ENCODE measurements around the gene QSOX1.
"Not testable (repeated sequence)": the region's sequence is repeated elsewhere in the genome, so short reads cannot be mapped to it uniquely, and the experiment has no call there.

QSOX1 gene

GRCh38 chr1:180192172-180192571 lies 37.5 kb downstream of the QSOX1 start:
- no peak for DNase-seq

- no peak for DNase-seq
Observed at GRCh38 chr1:180193141-180194047, 38.7 kb downstream of the QSOX1 start.

- DNase-seq = no peak
Observed at GRCh38 chr1:180194048-180194425, 39.4 kb downstream of the QSOX1 start.

- DNase-seq = no peak
Observed at GRCh38 chr1:180194546-180195207, 40.0 kb downstream of the QSOX1 start.

- DNase-seq = no peak
Observed at GRCh38 chr1:180195401-180195800, 40.7 kb downstream of the QSOX1 start.

- no peak for DNase-seq
Observed at GRCh38 chr1:180195916-180196315, 41.2 kb downstream of the QSOX1 start.

- no peak for DNase-seq
Observed at GRCh38 chr1:180196436-180197003, 41.9 kb downstream of the QSOX1 start.

- no peak for DNase-seq
Observed at GRCh38 chr1:180197231-180197630, 42.6 kb downstream of the QSOX1 start.

GRCh38 chr1:180198196-180198595 lies 43.5 kb downstream of the QSOX1 start:
- DNase-seq = no peak

GRCh38 chr1:180198611-180199010 lies 43.9 kb downstream of the QSOX1 start:
- DNase-seq = no peak

- no peak for DNase-seq
Observed at GRCh38 chr1:180199018-180199417, 44.3 kb downstream of the QSOX1 start.

- no peak for DNase-seq
Observed at GRCh38 chr1:180201451-180202200, 47.0 kb downstream of the QSOX1 start.

- not testable (repeated sequence) for DNase-seq
Observed at GRCh38 chr1:180202588-180202987, 47.9 kb downstream of the QSOX1 start.

GRCh38 chr1:180204231-180204630 lies 49.6 kb downstream of the QSOX1 start:
- DNase-seq = no peak

GRCh38 chr1:180206581-180206980 lies 51.9 kb downstream of the QSOX1 start:
- DNase-seq = no peak

GRCh38 chr1:180208264-180208663 lies 53.6 kb downstream of the QSOX1 start:
- no peak for DNase-seq

GRCh38 chr1:180210008-180210620 lies 55.4 kb downstream of the QSOX1 start:
- DNase-seq = no peak

GRCh38 chr1:180211156-180211859 lies 56.6 kb downstream of the QSOX1 start:
- DNase-seq = no peak

- no peak for DNase-seq
Observed at GRCh38 chr1:180211860-180212229, 57.2 kb downstream of the QSOX1 start.

GRCh38 chr1:180213401-180214170 lies 58.9 kb downstream of the QSOX1 start:
- peak; percentile 70 for DNase-seq
